Dedifferentiated amniotic fluid mesenchymal stem cell (primary cell): ENCODE data around the gene SGCE.
"Not testable (repeated sequence)": the region's sequence is repeated elsewhere in the genome, so short reads cannot be mapped to it uniquely, and the experiment has no call there.

ENCODE experiments used
- DNase-seq: peaks from one replicate; pipeline ENCODE4 v3.0.0-alpha.2; 2016; ENCODE audit errors: extremely low spot score

Gene SGCE

DNA sequence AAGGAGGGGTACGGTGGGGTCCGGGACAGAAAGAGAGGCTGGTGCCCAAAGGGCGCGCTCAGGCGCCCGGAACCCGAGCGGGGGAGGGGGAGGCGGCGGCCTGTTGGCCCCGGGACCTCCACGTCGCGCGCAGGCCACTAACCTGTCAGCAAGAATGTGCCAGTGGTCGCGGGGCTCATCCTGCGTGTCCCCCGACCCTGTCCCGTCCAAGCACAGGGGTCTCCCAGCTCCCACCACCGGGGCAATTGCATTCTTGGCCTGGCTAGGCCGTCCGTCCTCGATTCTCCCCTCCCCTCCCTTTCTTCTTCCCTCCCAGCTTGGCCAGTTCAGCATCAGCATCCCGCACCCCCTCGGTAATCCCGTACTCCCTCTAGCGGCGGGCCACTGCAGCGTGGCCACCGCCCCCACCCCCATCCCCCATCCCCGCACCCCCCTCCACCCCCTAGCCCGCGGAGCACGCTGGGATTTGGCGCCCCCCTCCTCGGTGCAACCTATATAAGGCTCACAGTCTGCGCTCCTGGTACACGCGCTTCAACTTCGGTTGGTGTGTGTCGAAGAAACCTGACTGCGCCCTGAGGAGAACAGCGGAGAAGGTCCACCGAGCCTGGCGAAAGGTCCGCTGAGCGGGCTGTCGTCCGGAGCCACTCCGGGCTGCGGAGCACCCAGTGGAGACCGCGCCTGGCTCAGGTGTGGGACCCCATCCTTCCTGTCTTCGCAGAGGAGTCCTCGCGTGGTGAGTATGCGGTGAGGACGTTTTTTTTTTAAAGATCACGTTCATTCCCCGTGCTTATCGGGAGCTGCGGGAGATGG is at the start of gene SGCE:
TSS of gene SGCE (minus strand) at position 286 of the 810 bp plus-strand sequence. CDS start at position 251, 35 bp downstream.
- DNase-seq = peak; percentile 44

DNA sequence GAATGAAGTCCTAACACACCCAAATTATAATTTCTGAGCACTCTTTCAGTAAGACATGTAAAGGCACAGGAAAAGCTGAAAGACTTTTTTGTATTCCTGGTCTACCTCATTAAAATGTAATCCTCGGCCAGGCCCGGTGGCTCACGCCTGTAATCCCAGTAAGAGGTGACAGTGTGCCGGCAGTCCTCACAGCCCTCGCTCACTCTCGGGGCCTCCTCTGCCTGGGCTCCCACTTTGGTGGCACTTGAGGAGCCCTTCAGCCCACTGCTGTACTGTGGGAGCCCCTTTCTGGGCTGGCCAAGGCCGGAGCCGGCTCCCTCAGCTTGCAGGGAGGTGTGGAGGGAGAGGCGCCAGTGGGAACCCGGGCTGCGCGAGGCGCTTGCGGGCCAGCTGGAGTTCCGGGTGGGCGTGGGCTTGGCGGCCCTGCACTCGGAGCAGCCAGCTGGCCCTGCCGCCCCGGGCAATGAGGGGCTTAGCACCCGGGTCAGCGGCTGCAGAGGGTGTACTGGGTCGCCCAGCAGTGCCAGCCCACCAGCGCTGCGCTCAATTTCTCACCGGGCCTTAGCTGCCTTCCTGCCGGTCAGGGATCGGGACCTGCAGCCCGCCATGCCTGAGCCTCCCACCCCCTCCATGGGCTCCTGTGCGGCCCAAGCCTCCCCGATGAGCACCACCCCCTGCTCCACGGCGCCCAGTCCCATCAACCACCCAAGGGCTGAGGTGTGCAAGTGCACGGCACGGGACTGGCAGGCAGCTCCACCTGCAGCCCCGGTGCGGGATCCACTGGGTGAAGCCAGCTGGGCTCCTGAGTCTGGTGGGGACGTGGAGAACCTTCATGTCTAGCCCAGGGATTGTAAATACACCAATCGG is 49.5 kb upstream of the SGCE start:
- DNase-seq = not testable (repeated sequence)

DNA sequence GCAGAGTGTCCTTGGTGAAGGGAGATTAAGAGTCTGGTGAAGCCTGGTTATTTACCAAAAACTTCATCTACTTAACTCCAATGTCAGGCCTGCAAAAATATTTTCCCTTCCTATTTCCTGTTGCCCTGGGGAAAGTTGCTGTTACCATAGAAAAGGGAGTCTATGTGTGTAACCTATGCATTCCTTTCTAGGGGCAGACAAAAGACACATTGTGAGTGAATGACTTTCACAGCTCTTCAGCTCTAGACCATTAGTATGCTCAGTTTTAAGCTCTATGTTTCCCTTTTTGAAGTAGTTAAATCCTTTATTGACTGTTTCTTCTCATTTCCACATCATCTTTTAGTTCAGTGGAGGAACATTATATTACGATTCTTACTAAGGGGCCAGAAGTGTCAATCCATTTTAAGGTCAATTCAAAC is 45.6 kb upstream of the SGCE start:
- DNase-seq = no peak

DNA sequence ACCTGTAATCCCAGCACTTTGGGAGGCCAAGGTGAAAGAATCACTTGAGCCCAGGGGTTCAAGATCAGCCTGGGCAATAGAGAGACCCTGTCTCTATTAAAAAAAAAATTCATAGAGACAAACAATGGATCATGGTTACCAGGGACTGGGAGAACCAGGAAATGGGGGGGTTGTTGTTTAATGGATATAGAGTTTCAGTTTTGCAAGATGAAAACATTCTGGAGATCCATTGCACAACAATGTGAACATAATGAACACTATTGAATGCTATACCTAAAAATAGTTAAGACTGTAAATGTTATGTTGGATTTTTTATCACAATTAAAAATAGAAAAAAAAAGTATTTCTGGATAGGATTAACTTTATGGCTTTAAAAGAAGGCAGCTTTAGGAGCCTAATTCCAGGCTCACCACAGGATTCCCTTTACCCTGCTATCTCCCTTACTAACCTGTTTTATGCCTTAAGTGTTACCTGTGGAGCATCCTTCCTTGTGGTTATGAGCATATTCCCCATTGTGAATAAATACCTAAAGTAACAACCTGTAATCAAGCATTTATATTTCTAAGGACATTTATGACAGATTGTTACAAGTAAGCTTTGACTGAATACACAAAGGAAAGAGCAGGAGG is 45.1 kb upstream of the SGCE start:
- no peak for DNase-seq

GRCh38 chr7:94698275-94698674 is 42.3 kb upstream of the SGCE start:
- DNase-seq = peak; percentile 74

DNA sequence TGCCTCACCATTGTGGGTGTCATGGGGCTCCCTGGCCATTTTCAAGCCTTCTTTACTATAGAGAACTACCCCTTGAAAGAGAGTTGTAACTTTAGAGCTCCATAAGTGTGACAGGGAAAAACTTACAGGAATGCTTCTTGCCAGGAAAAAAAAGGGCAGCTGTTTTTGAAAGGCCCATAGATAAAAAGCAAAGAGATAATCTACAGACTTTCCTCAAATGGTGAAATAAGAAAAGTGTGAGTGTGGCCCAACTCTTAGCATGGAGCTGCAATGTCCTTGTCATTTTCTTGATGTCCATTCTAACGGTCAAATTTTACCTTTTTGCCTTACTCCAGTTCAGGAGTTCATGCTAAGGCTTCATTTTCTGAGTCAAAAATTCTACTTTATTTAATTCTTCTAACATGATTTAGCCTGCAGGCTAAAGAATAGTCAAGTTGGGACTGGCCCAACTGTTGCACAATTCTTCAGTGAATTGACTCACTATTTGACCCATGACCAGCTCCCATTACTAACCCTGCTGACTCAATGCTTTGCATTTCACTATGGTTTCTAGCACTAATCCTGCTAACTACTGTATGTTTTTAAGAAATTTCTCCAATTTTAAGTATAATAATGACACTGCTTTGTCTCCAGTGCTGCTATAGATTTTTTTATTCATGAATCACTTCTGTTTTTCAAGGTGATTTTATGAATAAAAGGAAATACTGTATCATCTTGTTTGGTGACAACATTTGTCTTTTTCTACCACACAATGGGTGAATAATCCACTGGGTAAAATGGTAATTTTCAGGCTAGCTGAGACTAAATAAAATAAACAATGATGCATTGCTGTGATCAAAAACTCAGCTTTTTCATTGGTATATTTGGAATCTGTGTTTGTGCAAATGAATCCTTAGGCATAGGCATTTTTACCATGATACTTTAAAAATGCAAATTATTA is 41.4 kb upstream of the SGCE start:
- DNase-seq = peak; percentile 88

- no peak for DNase-seq
Observed at GRCh38 chr7:94687810-94688209, 31.9 kb upstream of the SGCE start.

- no peak for DNase-seq
Observed at GRCh38 chr7:94687076-94687475, 31.1 kb upstream of the SGCE start.

DNA sequence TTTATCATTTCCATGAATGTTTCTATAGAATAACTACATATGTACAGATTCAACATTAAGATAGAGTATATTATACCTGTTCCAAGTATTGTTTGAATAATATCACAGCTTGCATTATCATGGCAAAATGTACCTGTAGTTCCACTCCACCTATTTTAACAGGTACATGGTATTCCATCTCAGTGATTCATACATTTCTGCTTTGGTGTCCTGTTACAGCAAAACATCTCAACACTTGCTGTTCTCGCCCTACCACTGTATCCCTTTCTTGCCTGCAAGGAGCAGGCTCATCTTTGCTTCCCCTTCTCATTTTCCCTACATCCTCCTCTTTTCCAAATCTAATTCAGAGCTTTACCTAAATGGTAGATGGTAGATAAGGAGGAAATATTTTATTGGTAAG is 27.1 kb upstream of the SGCE start:
- no peak for DNase-seq

DNA sequence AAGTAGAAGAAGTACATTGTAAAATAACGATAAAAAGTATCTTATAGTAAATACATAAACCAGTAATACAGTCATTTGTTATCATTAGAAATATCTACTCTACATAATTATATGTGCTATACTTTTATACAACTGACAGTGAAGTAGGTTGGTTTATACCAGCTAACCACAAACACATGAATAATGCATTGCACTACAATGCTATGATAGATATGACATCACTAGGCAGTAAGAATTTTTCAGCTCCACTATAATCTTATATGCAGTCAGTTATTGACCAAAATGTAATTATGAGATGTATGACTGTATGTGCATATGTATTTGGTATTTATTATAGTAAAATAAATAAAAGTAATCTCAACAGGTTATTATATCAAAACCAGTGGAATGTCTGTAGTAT is 23.4 kb upstream of the SGCE start:
- no peak for DNase-seq

- no peak for DNase-seq
Observed at GRCh38 chr7:94676431-94676830, 20.5 kb upstream of the SGCE start.

GRCh38 chr7:94675356-94675755 is 19.4 kb upstream of the SGCE start:
- DNase-seq = no peak

DNA sequence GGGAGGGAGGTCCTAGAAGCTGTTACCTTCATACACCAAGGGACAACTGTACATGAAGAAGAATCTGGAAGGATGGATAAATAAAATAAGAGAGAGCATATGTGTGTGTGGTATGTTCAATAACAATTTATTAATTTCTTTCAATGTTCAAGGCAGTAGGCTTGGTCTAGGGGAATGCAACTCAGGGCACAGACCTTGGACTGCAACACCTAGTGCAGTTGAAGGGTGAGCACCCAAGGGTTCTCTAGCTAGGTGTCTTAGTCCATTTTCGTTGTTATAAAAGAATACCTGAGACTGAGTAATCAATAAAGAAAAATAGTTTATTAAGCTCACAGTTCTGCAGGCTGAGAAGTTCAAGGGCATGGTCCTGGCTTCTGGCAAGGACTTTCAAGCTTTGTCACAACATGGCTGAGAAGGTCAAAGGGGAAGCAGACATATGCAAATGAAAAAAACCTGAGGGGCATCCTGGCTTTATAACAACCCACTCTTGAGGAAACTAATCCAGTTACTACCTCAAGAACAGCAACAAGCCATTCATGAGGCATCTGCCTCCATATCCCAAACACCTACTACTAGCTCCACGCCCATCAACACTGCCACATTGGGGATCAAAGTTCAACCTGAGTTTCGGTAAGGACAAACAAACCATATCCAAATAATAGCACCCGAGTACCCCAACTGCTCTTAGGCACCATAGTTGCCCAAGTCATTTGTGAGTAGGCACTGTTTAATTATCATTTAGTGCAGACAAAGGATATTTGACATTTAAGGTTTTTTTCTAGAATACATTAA is 15.7 kb upstream of the SGCE start:
- no peak for DNase-seq

DNA sequence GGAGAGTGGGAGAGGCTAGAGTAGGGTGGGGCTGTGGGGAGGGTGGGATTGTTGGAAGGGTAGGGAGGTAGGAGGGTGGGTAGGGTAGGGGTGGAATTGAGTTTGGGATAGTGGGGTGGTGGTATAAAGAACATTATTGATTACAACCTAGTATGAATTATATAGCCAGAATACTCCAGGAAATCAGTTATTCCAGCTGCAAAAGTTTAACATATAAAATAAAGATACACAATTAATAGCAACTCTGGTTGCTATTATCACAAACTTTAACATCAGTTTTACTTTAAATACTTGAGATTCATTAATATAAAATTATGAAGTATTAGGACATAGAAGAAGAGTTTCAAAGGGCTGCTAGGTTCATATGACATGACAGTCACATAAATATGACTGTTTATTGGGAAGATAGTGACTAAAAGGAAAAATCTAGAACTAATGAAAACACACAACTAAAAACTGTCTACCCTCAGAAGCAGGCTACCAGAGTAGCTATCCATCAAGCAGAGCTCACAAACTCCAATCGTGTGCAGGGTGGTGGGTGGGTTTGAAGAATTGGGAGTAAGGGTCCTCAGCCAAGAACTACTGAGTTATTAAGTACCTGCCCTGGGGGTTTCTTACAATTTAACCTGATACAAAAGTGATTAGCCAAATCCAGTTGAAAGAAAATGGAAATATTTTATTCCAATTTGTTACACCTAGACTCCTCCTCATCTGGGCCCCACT is 14.0 kb upstream of the SGCE start:
- DNase-seq = no peak

GRCh38 chr7:94666879-94667587 is 11.1 kb upstream of the SGCE start:
- DNase-seq = no peak

DNA sequence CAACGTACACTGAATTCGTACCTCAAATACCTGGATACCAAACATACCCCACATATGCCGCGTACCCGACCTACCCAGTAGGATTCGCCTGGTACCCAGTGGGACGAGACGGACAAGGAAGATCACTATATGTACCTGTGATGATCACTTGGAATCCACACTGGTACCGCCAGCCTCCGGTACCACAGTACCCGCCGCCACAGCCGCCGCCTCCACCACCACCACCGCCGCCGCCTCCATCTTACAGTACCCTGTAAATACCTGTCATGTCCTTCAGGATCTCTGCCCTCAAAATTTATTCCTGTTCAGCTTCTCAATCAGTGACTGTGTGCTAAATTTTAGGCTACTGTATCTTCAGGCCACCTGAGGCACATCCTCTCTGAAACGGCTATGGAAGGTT is 9.5 kb upstream of the SGCE start:
- no peak for DNase-seq

DNA sequence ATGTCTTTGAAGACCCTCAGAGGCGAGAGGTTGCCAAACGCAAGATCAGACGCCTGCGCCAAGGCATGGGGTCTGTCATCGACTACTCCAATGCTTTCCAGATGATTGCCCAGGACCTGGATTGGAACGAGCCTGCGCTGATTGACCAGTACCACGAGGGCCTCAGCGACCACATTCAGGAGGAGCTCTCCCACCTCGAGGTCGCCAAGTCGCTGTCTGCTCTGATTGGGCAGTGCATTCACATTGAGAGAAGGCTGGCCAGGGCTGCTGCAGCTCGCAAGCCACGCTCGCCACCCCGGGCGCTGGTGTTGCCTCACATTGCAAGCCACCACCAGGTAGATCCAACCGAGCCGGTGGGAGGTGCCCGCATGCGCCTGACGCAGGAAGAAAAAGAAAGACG is 8.1 kb upstream of the SGCE start:
- DNase-seq = no peak

- no peak for DNase-seq
Observed at GRCh38 chr7:94662548-94662947, 6.6 kb upstream of the SGCE start.

- DNase-seq = no peak
Observed at GRCh38 chr7:94660006-94660405, 4.1 kb upstream of the SGCE start.
